Upper lobe of left lung (tissue), 6 donors: ENCODE measurements around the gene RNF213. TPM values are rescaled to one million over a fixed set of nuclear protein-coding genes. Genes with fewer than 3 reads are reported as not detected.
A peak's percentile ranks its signal among the peaks of the same experiment; 100 is the strongest.

Experiments used
- ATAC-seq, 2 donors: fragments of 200-7000 bp; cut with Tn5 transposase; one replicate each; pipeline ENCODE4 v1.9.1; 2022; ENCODE audit warnings: mild to moderate bottlenecking in 2 of 2, moderate library complexity in 2 of 2; ENCODE audit not compliant: low FRiP score in 2 of 2
- DNase-seq, 2 donors: peaks; one replicate each; pipeline ENCODE4 v3.0.0-alpha.2; 2019 to 2020
- H3K27ac ChIP-seq, 4 donors: fragments of 200-600 bp; sonication (generic); one replicate each; pipeline ENCODE4 v1.5.1; 2016 to 2019
- H3K27me3 ChIP-seq, 4 donors: fragments of 200-600 bp; sonication (generic); one replicate each; pipeline ENCODE4 v1.5.1; 2017 to 2019
- H3K36me3 ChIP-seq, 4 donors: fragments of 200-600 bp; sonication (generic); one replicate each; pipeline ENCODE4 v1.5.1; 2016 to 2019
- H3K4me1 ChIP-seq, 4 donors: fragments of 200-600 bp; sonication (generic); one replicate each; pipeline ENCODE4 v1.5.1; 2018 to 2019
- H3K4me3 ChIP-seq, 4 donors: fragments of 200-600 bp; sonication (generic); one replicate each; pipeline ENCODE4 v1.5.1; 2017 to 2019; ENCODE audit warnings: mild to moderate bottlenecking in 2 of 4, moderate library complexity in 1 of 4
- H3K9me3 ChIP-seq, 4 donors: fragments of 200-600 bp; sonication (generic); one replicate each; pipeline ENCODE4 v1.5.1; 2018 to 2019
- EP300 ChIP-seq, 4 donors: sonication (generic); formaldehyde crosslinking; IDR thresholded peaks; one replicate each; pipeline ENCODE4 v1.5.1; 2017; ENCODE audit warnings: antibody characterized with exemption in 4 of 4, control low read depth in 2 of 4
- POLR2A ChIP-seq, 4 donors: fragments of 450-650 bp; IDR thresholded peaks; one replicate each; pipeline ENCODE4 v1.5.1; 2016 to 2017; ENCODE audit warnings: antibody characterized with exemption in 4 of 4, mild to moderate bottlenecking in 2 of 4
- POLR2AphosphoS5 ChIP-seq, 2 donors: sonication (generic); formaldehyde crosslinking; IDR thresholded peaks; one replicate each; pipeline ENCODE4 v1.5.1; 2017; ENCODE audit warnings: antibody characterized with exemption in 2 of 2
- WGBS, 2 donors: methylation state at CpG; one replicate each; pipeline ENCODE4 v1.1.5; 2017 to 2018; 5-methylcytosine and 5-hydroxymethylcytosine counted together
- total RNA-seq, 6 donors: library from RNA; depleted of rRNA in 4 of 6; stranded (reverse); fragments of >200 nt in 4 of 6; gene quantifications; one replicate each; pipeline versions ENCODE4 v1.1.0 to v1.2.1, GENCODE V29; 2016 to 2021
- TF ChIP-seq, protein P1 (sequence below), 6 experiments: fragments of 450-650 bp in 4 of 6; fragments of 200-600 bp in 2 of 6; sonication (generic) in 2 of 6; IDR thresholded peaks; one replicate each; pipeline ENCODE4 v1.5.1; 2016 to 2019; ENCODE audit warnings: antibody characterized with exemption in 6 of 6
- donor health status: DM: no; HTN: no; CAD: no; lungs with moderate emphysema.
- donor health status: DM: no; HTN: yes; CAD: no; lungs with severe emphysema.

The RNF213 gene
- total RNA-seq, 6 donors from 2014 or later = 135 to 619 (median 207) TPM

- DNase-seq = no peak
- 44 to 54% methylated on average over 8 of the region's 8 CpGs for WGBS, 2 donors
- no peaks in the 10 kb centered on the region for H3K27me3 ChIP-seq
- TF ChIP-seq POLR2A (IDR thresholded peaks at IDR 0.05) = no peak
- no peak for TF ChIP-seq POLR2AphosphoS5 (IDR thresholded peaks at IDR 0.05)
- TF ChIP-seq, protein P1, sequence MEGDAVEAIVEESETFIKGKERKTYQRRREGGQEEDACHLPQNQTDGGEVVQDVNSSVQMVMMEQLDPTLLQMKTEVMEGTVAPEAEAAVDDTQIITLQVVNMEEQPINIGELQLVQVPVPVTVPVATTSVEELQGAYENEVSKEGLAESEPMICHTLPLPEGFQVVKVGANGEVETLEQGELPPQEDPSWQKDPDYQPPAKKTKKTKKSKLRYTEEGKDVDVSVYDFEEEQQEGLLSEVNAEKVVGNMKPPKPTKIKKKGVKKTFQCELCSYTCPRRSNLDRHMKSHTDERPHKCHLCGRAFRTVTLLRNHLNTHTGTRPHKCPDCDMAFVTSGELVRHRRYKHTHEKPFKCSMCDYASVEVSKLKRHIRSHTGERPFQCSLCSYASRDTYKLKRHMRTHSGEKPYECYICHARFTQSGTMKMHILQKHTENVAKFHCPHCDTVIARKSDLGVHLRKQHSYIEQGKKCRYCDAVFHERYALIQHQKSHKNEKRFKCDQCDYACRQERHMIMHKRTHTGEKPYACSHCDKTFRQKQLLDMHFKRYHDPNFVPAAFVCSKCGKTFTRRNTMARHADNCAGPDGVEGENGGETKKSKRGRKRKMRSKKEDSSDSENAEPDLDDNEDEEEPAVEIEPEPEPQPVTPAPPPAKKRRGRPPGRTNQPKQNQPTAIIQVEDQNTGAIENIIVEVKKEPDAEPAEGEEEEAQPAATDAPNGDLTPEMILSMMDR (IDR thresholded peaks at IDR 0.05) = no peak
- TF ChIP-seq EP300 (IDR thresholded peaks at IDR 0.05) = no peak
- H3K36me3 ChIP-seq = peaks cover 0 to 15% (median 5%) of the 10 kb centered on the region in 4 donors
- H3K4me3 ChIP-seq = peak overlapping the region in 3 of 4 donors; percentile 71 to 99 (median 98)
- peaks cover 53 to 68% (median 58%) of the 10 kb centered on the region in 4 donors for H3K4me1 ChIP-seq
- ATAC-seq = no peak
- H3K9me3 ChIP-seq = no peaks in the 10 kb centered on the region
- H3K27ac ChIP-seq = peak overlapping the region; percentile 94 to 100 (median 98)
Measured at GRCh38 chr17:80261895-80262279, 1.2 kb downstream of the RNF213 start.

- Histone ChIP-seq H3K27ac (peak overlapping the region; percentile 94 to 100 (median 98)), H3K4me1 (peaks cover 53 to 70% (median 58%) of the 10 kb centered on the region in 4 donors), H3K27me3 (no peaks in the 10 kb centered on the region), H3K36me3 (peaks cover 0 to 16% (median 7%) of the 10 kb centered on the region in 4 donors), H3K9me3 (no peaks in the 10 kb centered on the region), H3K4me3 (peak overlapping the region in 2 of 4 donors; percentile 71 to 99)
- DNase-seq (no peak), ATAC-seq (no peak)
- WGBS, 2 donors = 44 to 79% methylated on average over 3 of the region's 3 CpGs
- TF ChIP-seq POLR2A (IDR thresholded peaks at IDR 0.05) = no peak
- TF ChIP-seq, protein P1 (IDR thresholded peaks at IDR 0.05) = no peak
- no peak for TF ChIP-seq POLR2AphosphoS5 (IDR thresholded peaks at IDR 0.05)
- no peak for TF ChIP-seq EP300 (IDR thresholded peaks at IDR 0.05)
Measured at GRCh38 chr17:80262291-80262690, 1.6 kb downstream of the RNF213 start.

GRCh38 chr17:80262775-80263244, 2.2 kb downstream of the RNF213 start:
- Histone ChIP-seq H3K27me3 (no peaks in the 10 kb centered on the region), H3K4me3 (peak overlapping the region in 3 of 4 donors; percentile 52 to 99 (median 55)), H3K4me1 (peaks cover 53 to 71% (median 58%) of the 10 kb centered on the region in 4 donors), H3K27ac (peak overlapping the region; percentile 94 to 100 (median 98)), H3K9me3 (no peaks in the 10 kb centered on the region), H3K36me3 (peaks cover 0 to 21% (median 7%) of the 10 kb centered on the region in 4 donors)
- TF ChIP-seq, protein P1 (IDR thresholded peaks at IDR 0.05) = no peak
- TF ChIP-seq POLR2AphosphoS5 (IDR thresholded peaks at IDR 0.05) = no peak
- TF ChIP-seq POLR2A (IDR thresholded peaks at IDR 0.05) = no peak
- TF ChIP-seq EP300 (IDR thresholded peaks at IDR 0.05) = no peak
- ATAC-seq = no peak
- no peak for DNase-seq
- WGBS, 2 donors = 41 to 63% methylated on average over 2 to 7 of the region's 8 CpGs

- no peaks in the 10 kb centered on the region for H3K27me3 ChIP-seq
- peaks cover 53 to 74% (median 58%) of the 10 kb centered on the region in 4 donors for H3K4me1 ChIP-seq
- peak in 1 of 2 donors; percentile 96 for DNase-seq
- peaks cover 0 to 28% (median 7%) of the 10 kb centered on the region in 4 donors for H3K36me3 ChIP-seq
- H3K27ac ChIP-seq = peak overlapping the region; percentile 94 to 100 (median 98)
- TF ChIP-seq POLR2AphosphoS5 (IDR thresholded peaks at IDR 0.05) (peak; percentile 84), EP300 (IDR thresholded peaks at IDR 0.05) (peak in 1 of 4 donors; percentile 38), POLR2A (IDR thresholded peaks at IDR 0.05) (peak in 1 of 4 donors; percentile 74)
- TF ChIP-seq, protein P1 (IDR thresholded peaks at IDR 0.05) = peak in 2 of 6 experiments; percentile 28 to 32
- 14 to 15% methylated on average over 12 to 14 of the region's 19 CpGs for WGBS, 2 donors
- ATAC-seq = peak; percentile 58 to 78
- no peaks in the 10 kb centered on the region for H3K9me3 ChIP-seq
- peak overlapping the region; percentile 52 to 99 (median 58) for H3K4me3 ChIP-seq
Measured at GRCh38 chr17:80263253-80264204, 2.9 kb downstream of the RNF213 start.
